ENCODE measurements around the gene DUSP7.

Gene DUSP7

GRCh38 chr3:52086976-52087663 is 30.7 kb upstream of the DUSP7 start:
- DNase-seq (ENCODE audit: insufficient read length, low spot score) (no peak), FAIRE-seq (no peak)

DNA sequence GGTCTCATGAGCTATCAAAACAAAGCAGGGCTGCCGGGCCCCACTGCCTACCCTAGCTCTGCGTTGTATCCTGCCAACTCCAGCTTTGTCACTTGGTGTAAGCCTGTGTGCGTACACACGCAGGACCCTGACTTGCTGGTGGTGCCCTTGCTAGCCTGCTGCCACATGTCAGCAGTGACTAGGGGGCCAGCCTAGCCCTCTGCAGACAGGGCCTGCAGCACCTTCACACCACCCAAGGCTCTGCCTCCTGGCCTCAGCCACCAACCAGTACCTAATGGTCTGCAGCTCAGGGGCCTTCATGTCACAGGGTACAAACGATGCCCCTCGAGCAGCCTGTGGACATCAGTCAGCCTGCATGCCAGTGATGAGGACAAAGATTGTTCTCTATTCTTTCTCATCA is 30.1 kb upstream of the DUSP7 start:
- FAIRE-seq = peak; percentile 13
- DNase-seq (ENCODE audit: insufficient read length, low spot score) = no peak

- FAIRE-seq (no peak), DNase-seq (ENCODE audit: insufficient read length, low spot score) (no peak)
These were observed 29.4 kb upstream of the DUSP7 start for GRCh38 chr3:52085681-52086282.

GRCh38 chr3:52084954-52085680 is 28.7 kb upstream of the DUSP7 start:
- FAIRE-seq (no peak), DNase-seq (ENCODE audit: insufficient read length, low spot score) (no peak)

DNA sequence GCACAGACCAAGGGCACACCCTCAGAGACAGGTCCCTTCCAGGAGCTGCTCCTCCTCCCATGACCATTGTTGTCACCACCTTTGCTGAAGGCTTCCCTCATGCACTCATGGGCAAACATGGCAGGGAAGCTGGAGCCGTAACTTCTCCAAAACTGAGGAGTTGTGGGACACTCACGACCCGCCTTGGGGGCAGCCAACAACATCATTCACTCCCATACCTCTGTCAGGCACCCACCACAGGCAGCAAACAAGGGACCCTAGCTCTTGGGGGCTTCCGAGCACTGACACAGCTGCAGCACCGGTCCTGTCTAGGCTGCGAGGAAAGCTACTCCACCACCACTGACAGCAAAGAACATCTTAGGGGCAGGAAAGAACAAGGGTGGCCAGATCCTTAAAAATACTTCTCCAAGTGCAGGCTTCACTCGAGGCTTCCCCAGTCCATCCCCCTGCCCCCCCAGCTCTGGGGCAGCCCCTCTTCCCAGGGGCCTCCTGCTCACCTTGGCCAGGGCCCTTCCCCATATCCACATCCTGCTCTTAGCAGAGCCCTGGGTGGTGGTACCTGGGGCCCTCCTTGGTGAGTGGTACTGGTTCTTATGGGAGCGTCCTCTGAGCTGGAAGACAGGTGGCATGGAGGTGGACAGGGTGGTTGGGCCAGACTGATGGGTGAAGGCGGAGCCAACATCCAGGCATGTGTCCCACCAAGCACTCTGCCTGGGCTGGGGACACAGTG is 28.0 kb upstream of the DUSP7 start:
- DNase-seq (ENCODE audit: insufficient read length, low spot score) (no peak), FAIRE-seq (no peak)

- DNase-seq (ENCODE audit: insufficient read length, low spot score) (no peak), FAIRE-seq (no peak)
These were observed 27.3 kb upstream of the DUSP7 start for GRCh38 chr3:52083556-52084087.

DNA sequence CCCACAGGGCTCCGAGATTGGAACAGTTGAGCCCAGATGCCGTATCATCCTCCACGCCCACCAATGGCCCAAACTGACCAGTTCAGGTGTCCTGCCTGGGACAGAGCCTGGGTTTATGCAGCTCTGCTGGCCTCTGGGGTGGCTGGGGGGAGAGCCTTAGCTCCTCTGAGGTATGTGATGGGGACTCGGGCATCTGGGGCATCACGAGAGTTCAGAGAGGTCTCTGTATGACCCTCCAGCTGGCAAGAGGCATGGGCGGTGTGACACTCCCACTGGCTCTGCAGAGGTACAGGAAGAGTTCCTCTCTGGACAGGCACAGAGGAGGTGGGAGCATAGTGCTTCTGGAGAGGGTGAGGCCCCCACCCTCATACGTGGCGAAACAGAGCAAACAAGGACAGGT is 26.6 kb upstream of the DUSP7 start:
- no peak for DNase-seq (ENCODE audit: insufficient read length, low spot score)
- FAIRE-seq = no peak

DNA sequence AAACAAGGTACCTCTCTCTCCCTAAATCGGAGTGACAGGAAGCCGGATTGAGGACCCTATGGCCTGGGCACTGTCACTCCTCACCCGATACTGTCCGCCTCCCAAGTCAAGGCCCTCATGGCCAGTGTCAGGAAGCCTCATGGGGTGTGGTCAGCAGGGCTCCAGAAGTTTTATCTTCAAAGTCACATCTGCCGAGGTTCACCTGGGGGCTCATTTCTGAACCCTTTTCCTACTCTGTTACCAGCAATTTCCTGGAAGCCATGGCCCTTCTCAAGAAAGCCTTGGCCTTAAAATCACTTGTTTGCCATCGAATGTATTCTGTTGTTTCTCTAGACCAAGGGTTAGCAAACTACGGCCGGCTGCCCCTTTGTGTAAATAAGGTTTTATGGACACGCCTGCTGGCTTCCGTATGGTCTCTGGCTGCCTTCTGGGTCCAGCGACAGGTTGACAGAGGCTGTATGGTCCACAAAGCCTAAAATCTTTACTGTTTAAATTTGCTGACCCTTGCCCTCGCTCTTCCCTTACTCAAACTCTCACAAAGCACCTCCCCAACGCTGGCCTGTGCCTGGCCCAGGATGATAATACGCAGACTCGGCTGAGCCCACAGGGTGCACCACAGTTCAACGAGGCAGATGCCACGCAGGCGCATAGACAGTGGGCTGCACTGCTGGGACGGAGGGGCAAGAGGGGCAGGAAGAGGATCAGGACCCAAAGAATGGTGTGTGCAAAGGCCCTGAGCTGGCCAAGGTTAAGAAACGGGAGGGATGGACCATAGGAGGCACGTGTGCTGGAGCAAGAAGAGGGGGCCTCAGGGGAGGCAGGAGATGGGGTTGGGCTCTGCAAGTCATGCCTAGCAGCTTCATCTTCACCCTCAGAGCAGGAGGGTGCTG is 24.7 kb upstream of the DUSP7 start:
- DNase-seq (ENCODE audit: insufficient read length, low spot score) = no peak
- no peak for FAIRE-seq

DNA sequence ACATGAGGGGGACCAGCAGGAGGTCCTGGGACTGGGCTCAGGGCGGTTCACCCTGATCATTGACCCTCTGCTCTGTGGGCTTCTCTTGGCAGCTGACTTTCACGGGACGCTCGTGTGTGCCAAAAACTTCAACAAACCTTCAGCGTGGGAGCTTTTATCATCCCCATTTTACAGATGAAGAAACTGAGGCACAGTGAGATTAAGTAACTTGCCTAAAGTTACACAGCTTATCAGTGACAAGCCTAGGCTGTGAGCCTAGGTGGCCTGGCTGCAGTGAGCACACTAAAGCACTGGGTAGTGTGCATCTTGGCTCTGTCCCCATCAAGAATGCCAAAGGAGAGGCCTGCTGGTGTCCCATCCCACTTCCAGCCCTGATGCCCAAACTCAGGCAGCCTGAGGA is 23.6 kb upstream of the DUSP7 start:
- FAIRE-seq (no peak), DNase-seq (ENCODE audit: insufficient read length, low spot score) (no peak)

DNA sequence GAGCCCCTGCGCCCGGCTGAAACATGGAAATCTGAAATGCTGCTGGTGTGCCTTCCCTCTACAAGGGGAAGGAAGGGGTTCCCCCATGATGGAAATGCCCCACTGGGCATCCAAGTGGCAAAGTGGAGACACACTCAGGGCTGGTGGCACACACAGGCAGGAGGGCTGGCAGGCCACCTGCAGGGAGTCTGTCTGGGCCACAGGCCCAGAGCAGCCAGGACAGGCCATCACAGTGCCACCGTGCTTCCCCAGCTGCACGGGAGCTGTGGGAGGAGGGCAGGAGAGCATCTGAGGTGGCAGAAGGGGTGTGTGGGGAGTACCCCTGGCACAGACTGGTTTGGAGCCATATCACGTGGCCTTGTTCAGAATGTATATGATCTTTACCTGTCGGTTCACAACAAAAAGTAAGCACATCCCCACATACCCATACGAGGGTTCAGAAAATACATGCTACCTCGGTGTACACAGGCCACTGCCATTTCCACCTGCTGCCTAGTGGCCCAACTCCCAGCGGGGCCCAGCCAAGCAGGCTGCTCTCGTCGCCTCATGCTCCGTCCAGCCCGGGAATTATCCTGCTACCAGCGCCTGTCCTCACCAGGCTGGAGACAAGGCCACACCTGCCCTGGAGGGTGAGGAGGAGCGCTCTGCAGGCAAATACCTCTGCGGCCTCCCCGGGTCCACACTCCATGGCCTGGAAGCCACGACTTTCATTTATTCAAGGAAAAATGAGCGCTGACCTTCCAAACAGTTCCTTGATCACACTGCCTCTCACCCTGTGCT is 22.6 kb upstream of the DUSP7 start:
- no peak for DNase-seq (ENCODE audit: insufficient read length, low spot score)
- FAIRE-seq = no peak

GRCh38 chr3:52077925-52078324 is 21.6 kb upstream of the DUSP7 start:
- FAIRE-seq (peak; percentile 13), DNase-seq (ENCODE audit: insufficient read length, low spot score) (no peak)

DNA sequence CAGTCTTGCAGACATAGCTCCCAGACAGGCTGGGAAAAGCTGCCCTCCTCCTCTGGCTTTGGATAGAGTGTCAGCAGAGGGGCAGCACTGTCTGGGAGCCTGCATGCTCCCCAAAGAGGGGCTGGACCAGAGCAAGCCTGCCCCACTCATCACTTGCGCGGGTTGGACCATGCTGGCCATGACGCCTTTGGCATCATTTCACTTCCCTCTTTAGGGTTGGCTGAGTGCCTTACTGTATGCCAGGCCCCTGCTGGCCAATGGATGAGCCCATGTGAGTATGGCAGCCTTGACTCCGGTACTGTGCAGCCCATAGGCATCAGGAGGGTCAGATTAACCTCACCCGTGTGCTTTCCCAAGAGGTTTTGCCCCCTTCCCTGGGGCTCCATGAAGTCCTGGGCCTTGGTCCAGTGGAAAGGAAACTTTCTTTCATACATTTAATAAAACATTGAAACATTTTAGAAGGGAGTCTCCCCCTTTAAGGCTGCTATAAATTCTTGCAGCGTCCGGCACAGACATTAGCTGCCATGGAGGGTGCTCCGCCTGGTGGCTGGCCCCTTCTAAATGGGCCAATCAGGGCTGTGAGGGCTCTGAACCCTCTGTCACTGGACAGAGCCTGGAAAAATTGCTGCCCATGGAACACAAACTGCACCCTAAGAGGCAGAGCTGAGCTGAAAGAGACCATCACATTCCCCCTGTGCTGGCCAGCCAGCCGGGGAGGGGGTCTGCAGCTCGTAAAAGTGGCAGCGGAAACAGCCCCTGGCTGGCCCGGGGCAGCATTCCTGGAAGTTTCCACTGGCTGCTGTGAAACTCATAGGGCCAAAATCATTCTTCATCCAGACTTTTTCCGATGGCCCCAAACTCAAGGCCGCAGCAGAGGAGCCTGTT is 20.8 kb upstream of the DUSP7 start:
- FAIRE-seq (peak; percentile 51), DNase-seq (ENCODE audit: insufficient read length, low spot score) (no peak)

GRCh38 chr3:52073490-52073889 is 17.1 kb upstream of the DUSP7 start:
- no peak for DNase-seq (ENCODE audit: insufficient read length, low spot score)
- no peak for FAIRE-seq

DNA sequence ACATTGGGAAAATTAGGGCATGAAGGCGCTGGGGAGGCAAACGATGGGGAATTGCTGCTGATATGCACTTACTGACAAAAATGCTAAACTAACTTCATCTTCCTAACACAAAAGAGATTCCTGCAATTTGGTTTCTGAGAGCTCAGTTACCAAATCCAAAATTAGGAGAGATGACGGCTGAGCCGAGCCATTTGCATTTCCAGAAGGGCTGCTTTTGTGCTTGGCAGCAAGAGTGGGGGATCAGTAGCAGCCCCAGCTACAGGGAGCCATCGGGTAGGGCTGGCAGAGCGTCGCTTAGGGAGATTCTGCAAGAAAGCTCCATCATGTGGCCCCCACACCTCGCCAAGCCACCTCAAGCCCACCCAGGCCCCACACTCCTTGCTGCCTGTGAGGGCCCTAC is 16.1 kb upstream of the DUSP7 start:
- DNase-seq (ENCODE audit: insufficient read length, low spot score) (no peak), FAIRE-seq (no peak)

DNA sequence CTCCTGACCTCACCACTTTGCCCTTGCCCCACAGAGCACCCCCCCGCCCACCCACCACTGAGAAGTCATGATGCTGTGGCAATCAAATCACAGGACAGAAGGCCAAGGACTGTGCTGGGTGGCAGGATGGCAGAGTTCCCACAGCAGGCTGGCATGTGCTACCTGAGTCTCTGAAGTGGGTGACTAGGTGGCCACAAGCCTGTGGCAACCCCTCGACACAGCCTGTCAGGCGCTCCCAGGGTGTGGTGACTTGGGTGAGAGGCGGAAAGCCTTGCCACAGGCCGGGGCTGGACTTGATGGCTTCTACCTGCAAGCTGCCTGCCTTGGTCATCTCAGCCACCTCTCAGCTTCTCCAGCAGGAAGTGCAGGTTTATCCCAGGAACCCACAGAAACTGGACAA is 15.6 kb upstream of the DUSP7 start:
- no peak for FAIRE-seq
- no peak for DNase-seq (ENCODE audit: insufficient read length, low spot score)

DNA sequence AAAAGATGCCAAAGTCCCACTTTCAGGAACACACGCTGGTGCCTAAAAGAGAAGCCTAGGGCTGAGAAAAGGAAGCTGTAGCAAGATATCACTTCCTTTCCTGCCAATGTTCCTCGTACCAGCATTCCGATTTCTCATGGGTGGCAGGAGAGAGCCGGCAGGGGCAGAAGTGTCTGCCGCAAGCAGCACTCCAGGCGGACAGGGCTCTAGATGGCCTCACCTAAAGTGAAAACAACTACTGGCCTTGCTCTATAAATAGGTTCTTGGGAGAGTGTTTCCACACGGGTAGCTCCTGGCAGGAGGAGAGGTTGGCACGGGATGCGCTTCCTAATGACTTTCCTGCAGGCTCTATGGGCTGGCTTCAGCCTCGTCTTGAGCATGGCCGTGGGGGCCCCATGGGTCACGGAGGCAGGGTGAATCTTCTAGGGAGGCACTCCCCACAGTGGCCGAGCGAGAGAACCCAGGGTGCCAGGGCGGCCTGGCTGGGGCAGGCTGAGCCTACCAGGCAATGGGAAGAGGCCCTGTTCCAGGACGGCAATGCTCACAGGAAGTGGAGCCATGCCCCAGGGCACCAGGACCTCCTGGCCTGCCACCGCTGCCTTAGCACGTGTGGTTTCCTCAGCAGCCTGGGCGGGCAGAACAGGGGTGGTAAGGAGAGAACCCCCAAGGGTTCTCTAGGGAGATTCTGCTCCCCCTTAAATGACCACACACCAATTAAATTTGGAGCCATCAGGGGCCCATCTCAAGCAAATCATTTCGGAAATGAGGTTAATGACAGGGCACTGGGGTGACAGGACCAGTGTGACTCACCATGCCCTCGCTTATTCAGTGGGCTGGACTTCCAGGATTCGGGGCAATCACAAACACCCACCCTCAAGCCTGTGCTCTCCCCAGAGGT is 14.6 kb upstream of the DUSP7 start:
- no peak for FAIRE-seq
- no peak for DNase-seq (ENCODE audit: insufficient read length, low spot score)

GRCh38 chr3:52069855-52070254 is 13.5 kb upstream of the DUSP7 start:
- no peak for FAIRE-seq

More at GRCh38 chr3:52069855-52070254, 13.5 kb upstream of the DUSP7 start:
- no peak for DNase-seq (ENCODE audit: insufficient read length, low spot score)
